PFSK-1 (cell line): Measurements from ENCODE around the gene ACTG2. TPM values are rescaled to one million over a fixed set of nuclear protein-coding genes. Genes with fewer than 3 reads are reported as not detected.

Source experiments
- FOXP2 ChIP-seq: optimal IDR thresholded peaks from 2 replicates; pipeline ENCODE3; 2011; ENCODE audit warnings: borderline replicate concordance, control low read depth, inconsistent platforms; ENCODE audit not compliant: insufficient read depth; ENCODE audit errors: extremely low read length, extremely low read depth
- POLR2AphosphoS5 ChIP-seq: IDR thresholded peaks from 2 replicates; pipeline ENCODE4 v1.6.1; 2012; ENCODE audit warnings: low read depth, mild to moderate bottlenecking, control low read depth, low read length, moderate library complexity
- REST ChIP-seq, 2 experiments: IDR thresholded peaks; 2 replicates each; pipeline versions ENCODE4 v1.6.1 to v1.8.0; 2011 to 2012; ENCODE audit warnings: low read depth in 2 of 2, low read length in 2 of 2, control low read depth in 1 of 2, inconsistent platforms in 1 of 2, mild to moderate bottlenecking in 1 of 2, moderate library complexity in 1 of 2; ENCODE audit not compliant: insufficient read depth in 1 of 2
- SIN3A ChIP-seq: IDR thresholded peaks from 2 replicates; pipeline ENCODE4 v1.6.1; 2012; ENCODE audit warnings: mild to moderate bottlenecking, low read length, moderate library complexity, borderline replicate concordance; ENCODE audit not compliant: insufficient read depth
- TAF1 ChIP-seq: IDR thresholded peaks from 2 replicates; pipeline ENCODE4 v1.6.1; 2012; ENCODE audit warnings: low read length, control low read depth, borderline replicate concordance; ENCODE audit not compliant: insufficient read depth
- polyA plus RNA-seq: library from polyadenylated mRNA; unstranded; fragments of >200 nt; gene quantifications from one replicate; pipeline ENCODE4 v1.2.1, GENCODE V29; 2012; ENCODE audit warnings: low read depth, missing spikeins; ENCODE audit not compliant: insufficient read length

ACTG2 gene
- not detected for polyA plus RNA-seq

GRCh38 chr2:73892631-73893329 lies at the start of gene ACTG2:
TSS of gene ACTG2 (plus strand) at chr2:73893008. CDS start at chr2:73901312, 8,304 bp downstream.
- TF ChIP-seq TAF1 (no peak), POLR2AphosphoS5 (no peak), SIN3A (no peak), FOXP2 (no peak), REST (IDR thresholded peaks at IDR 0.05; ENCODE audit: insufficient read depth in 1 of 2, low read depth in 2 of 2, low read length in 2 of 2) (no peak)

- TF ChIP-seq FOXP2 (no peak), TAF1 (no peak), SIN3A (no peak), POLR2AphosphoS5 (no peak), REST (IDR thresholded peaks at IDR 0.05; ENCODE audit: insufficient read depth in 1 of 2, low read depth in 2 of 2, low read length in 2 of 2) (no peak)
These were observed 48.7 kb upstream of the ACTG2 start for GRCh38 chr2:73844087-73844486.

GRCh38 chr2:73850009-73850408 lies 42.8 kb upstream of the ACTG2 start:
- TF ChIP-seq REST (IDR thresholded peaks at IDR 0.05; ENCODE audit: insufficient read depth in 1 of 2, low read depth in 2 of 2, low read length in 2 of 2) (no peak), SIN3A (no peak), TAF1 (no peak), POLR2AphosphoS5 (no peak), FOXP2 (no peak)

GRCh38 chr2:73851274-73851673 lies 41.5 kb upstream of the ACTG2 start:
- TF ChIP-seq POLR2AphosphoS5 = no peak
- TF ChIP-seq REST (IDR thresholded peaks at IDR 0.05; ENCODE audit: insufficient read depth in 1 of 2, low read depth in 2 of 2, low read length in 2 of 2) = no peak
- TF ChIP-seq FOXP2 = no peak
- no peak for TF ChIP-seq TAF1
- no peak for TF ChIP-seq SIN3A
